Mucosa of descending colon (tissue), 3 donors: Measurements from ENCODE around the gene P2RX6. TPM values are rescaled to one million over a fixed set of nuclear protein-coding genes. Genes with fewer than 3 reads are reported as not detected.

Experiments
- ATAC-seq: fragments of 200-7000 bp; cut with Tn5 transposase; one replicate; pipeline ENCODE4 v1.9.1; 2020; ENCODE audit warnings: mild to moderate bottlenecking, moderate library complexity
- DNase-seq, 3 donors: peaks; one replicate each; pipeline ENCODE4 v3.0.0-alpha.2; 2020
- H3K36me3 ChIP-seq: fragments of 200-600 bp; one replicate; pipeline ENCODE4 v1.8.0; 2021; ENCODE audit warnings: low read depth, mild to moderate bottlenecking
- H3K4me1 ChIP-seq: fragments of 200-600 bp; one replicate; pipeline ENCODE4 v1.8.0; 2021; ENCODE audit warnings: low read depth, mild to moderate bottlenecking
- H3K4me3 ChIP-seq: fragments of 200-600 bp; one replicate; pipeline ENCODE4 v1.8.0; 2021; ENCODE audit warnings: mild to moderate bottlenecking
- H3K9me3 ChIP-seq: fragments of 200-600 bp; one replicate; pipeline ENCODE4 v1.8.0; 2021; ENCODE audit warnings: mild to moderate bottlenecking
- intact Hi-C, 2 donors: fragments of 100-400 bp; cut with DNase I in 1 of 2; cut with micrococcal nuclease in 1 of 2; formaldehyde crosslinking; loops; one replicate each; pipeline versions ENCODE4 v1.11.0 to v1.11.1; 2022; cut with DNase I, micrococcal nuclease
- microRNA-seq: library from miRNA; unstranded; fragments of <30 nt; microRNA quantifications from one replicate; pipeline ENCODE4, GENCODE V29; 2019
- total RNA-seq, 3 donors: library from RNA; stranded (reverse); fragmentation: NEBNext Ultra II Directional in 2 of 3; extraction: Animal tissue kit (Norgen Biotek cat#: 25700) in 2 of 3; gene quantifications; one replicate each; pipeline versions ENCODE4 v1.2.1 to v1.2.4, GENCODE V29; 2021 to 2023
- TF ChIP-seq, protein P1 (sequence below): fragments of 200-600 bp; IDR thresholded peaks from one replicate; pipeline ENCODE4 v1.8.0; 2022; ENCODE audit warnings: antibody characterized with exemption, mild to moderate bottlenecking
- donor health status: DM: no; HTN: no; CAD: no; lungs with moderate emphysema.
- donor health status: DM: no; HTN: no; CAD: no.
- donor health status: DM: no; HTN: yes; CAD: no.

The P2RX6 gene
- total RNA-seq, 3 donors from 2014 or later, result 1.4 to 1.6 (median 1.4) TPM

GRCh38 chr22:21074102-21074715 lies 59.2 kb downstream of the P2RX6 start:
- intact Hi-C loops, result no loop called here
- Histone ChIP-seq H3K4me1 (no peaks in the 10 kb centered on the region), H3K9me3 (no peaks in the 10 kb centered on the region), H3K36me3 (no peaks in the 10 kb centered on the region), H3K4me3 (no peak overlapping the region)
- TF ChIP-seq, protein P1, sequence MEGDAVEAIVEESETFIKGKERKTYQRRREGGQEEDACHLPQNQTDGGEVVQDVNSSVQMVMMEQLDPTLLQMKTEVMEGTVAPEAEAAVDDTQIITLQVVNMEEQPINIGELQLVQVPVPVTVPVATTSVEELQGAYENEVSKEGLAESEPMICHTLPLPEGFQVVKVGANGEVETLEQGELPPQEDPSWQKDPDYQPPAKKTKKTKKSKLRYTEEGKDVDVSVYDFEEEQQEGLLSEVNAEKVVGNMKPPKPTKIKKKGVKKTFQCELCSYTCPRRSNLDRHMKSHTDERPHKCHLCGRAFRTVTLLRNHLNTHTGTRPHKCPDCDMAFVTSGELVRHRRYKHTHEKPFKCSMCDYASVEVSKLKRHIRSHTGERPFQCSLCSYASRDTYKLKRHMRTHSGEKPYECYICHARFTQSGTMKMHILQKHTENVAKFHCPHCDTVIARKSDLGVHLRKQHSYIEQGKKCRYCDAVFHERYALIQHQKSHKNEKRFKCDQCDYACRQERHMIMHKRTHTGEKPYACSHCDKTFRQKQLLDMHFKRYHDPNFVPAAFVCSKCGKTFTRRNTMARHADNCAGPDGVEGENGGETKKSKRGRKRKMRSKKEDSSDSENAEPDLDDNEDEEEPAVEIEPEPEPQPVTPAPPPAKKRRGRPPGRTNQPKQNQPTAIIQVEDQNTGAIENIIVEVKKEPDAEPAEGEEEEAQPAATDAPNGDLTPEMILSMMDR, result no peak
- no peak for ATAC-seq
- no peak for DNase-seq

- DNase-seq, result no peak
- Histone ChIP-seq H3K4me1 (no peaks in the 10 kb centered on the region), H3K9me3 (no peaks in the 10 kb centered on the region), H3K4me3 (no peak overlapping the region), H3K36me3 (no peaks in the 10 kb centered on the region)
- TF ChIP-seq, protein P1, result no peak
- intact Hi-C loops, result no loop called here
- no peak for ATAC-seq
These were observed 60.7 kb downstream of the P2RX6 start for GRCh38 chr22:21075516-21076138.

DNA sequence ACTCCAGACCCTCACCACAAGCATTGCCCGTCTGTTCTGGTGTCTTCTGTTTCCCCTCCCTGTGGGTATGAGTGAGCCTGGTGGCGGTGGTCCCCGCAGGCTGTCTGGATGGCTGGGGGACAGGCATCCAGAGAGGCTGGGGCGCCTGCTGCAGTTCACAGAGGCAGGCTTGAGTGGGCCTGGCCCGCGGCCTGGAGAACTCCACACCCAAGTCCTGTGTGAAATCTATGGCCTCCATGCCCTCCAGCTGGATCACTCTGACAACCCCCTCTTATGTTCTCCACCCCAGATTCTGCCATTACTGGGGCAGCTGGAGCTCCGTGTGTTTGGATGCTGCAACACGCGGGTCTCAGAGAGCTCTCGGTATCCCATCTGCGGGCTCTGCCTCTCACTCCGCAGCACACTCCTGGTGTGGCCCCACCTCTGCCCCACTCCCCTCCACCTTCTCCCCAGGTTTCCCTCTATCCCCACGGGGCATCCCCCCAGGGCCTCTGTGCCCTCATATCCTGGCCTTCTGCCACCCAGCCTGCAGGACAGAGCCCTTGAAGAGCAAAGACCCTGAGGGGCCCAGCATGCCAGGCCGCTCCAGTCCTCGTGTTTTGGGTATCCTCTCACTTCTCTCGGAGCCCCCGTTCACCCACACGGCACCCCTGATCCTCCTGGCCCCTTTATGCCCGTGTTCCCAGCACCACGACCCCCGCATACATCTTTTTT lies 62.1 kb downstream of the P2RX6 start:
- TF ChIP-seq, protein P1, result no peak
- no peaks in the 10 kb centered on the region for H3K36me3 ChIP-seq
- H3K4me1 ChIP-seq, result no peaks in the 10 kb centered on the region
- no peak for ATAC-seq
- H3K9me3 ChIP-seq, result no peaks in the 10 kb centered on the region
- DNase-seq, result no peak
- intact Hi-C loops, result no loop called here
- H3K4me3 ChIP-seq, result no peak overlapping the region

Small RNA genes within 50 kb of the gene (microRNA-seq; reads per million reads assigned to microRNA genes)
- gene MIR649, result not detected

Other genes with a start within 250 kb of the P2RX6 start
- not detected for gene SERPIND1, start 241.1 kb upstream of the P2RX6 start, total RNA-seq
- gene PI4KA, start 156.4 kb upstream of the P2RX6 start, total RNA-seq, result 100 to 1,000 TPM in 1 of 3 donors, 10 to 100 TPM in 2; 77.7 to 130 (median 95.0) TPM
- 10 to 100 TPM; 32.2 to 33.8 (median 32.5) TPM for gene SNAP29, start 156.2 kb upstream of the P2RX6 start, total RNA-seq
- gene CRKL, start 97.8 kb upstream of the P2RX6 start, total RNA-seq, result 10 to 100 TPM; 48.7 to 63.4 (median 55.3) TPM
- gene AIFM3, start 47.9 kb upstream of the P2RX6 start, total RNA-seq, result 100 to 1,000 TPM in 2 of 3 donors, 10 to 100 TPM in 1; 73.1 to 239 (median 181) TPM
- 10 to 100 TPM; 42.9 to 71.3 (median 43.6) TPM for gene LZTR1, start 32.9 kb upstream of the P2RX6 start, total RNA-seq
- gene THAP7, start 13.0 kb upstream of the P2RX6 start, total RNA-seq, result 10 to 100 TPM; 16.8 to 27.8 (median 19.8) TPM
- 1 to 10 TPM; 1.4 to 4.0 (median 2.4) TPM for gene SLC7A4, start 17.4 kb downstream of the P2RX6 start, total RNA-seq
- gene LRRC74B, start 30.8 kb downstream of the P2RX6 start, total RNA-seq, result under 1 TPM in 1 of 3 donors, not detected in 2; 0.31 TPM